Stimulated activated CD4-positive, alpha-beta T cell treated with anti-CD3 and anti-CD28 coated beads, TNF-alpha, amount 100 ng/mL, for 48 hours (primary cell): ENCODE measurements around the gene AMDHD2.
"Not testable (repeated sequence)": the region's sequence is repeated elsewhere in the genome, so short reads cannot be mapped to it uniquely, and the experiment has no call there.

Experiments
- DNase-seq, 3 donors: peaks; one replicate each; pipeline ENCODE4 v3.0.0-alpha.2; 2020; ENCODE audit warnings: low read depth in 3 of 3

AMDHD2 gene

DNA sequence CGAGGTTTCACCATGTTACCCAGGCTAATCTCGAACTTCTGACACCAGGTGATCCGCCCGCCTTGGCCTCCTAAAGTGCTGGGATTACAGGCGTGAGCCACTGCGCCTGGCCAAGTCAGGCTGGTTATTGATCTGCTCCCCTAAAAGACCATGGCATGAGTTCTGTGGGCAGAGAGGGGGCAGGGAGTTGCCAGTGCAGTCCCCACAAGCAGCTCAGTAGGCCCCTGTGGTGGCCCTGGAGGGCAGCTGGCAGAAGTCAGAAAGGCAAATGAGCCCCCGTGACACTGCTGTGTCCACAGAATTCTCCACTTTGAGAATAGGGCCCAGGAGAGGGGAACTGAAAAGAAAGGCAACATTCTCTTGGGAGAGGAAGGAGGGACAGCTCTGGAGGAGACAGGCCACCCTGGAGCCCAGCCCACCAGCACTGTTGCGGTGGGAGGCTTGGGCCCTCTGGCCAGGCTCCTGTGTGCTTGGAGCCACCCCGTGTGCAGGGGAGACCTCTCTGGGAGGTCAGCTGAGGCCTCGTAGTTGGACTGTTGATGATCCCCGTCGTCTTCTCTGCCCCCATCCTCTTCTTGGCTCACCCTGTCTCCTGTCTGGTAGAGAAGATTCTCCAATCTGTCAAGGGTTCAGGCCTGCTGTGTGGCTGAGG is 2.1 kb upstream of the AMDHD2 start:
- no peak for DNase-seq

DNA sequence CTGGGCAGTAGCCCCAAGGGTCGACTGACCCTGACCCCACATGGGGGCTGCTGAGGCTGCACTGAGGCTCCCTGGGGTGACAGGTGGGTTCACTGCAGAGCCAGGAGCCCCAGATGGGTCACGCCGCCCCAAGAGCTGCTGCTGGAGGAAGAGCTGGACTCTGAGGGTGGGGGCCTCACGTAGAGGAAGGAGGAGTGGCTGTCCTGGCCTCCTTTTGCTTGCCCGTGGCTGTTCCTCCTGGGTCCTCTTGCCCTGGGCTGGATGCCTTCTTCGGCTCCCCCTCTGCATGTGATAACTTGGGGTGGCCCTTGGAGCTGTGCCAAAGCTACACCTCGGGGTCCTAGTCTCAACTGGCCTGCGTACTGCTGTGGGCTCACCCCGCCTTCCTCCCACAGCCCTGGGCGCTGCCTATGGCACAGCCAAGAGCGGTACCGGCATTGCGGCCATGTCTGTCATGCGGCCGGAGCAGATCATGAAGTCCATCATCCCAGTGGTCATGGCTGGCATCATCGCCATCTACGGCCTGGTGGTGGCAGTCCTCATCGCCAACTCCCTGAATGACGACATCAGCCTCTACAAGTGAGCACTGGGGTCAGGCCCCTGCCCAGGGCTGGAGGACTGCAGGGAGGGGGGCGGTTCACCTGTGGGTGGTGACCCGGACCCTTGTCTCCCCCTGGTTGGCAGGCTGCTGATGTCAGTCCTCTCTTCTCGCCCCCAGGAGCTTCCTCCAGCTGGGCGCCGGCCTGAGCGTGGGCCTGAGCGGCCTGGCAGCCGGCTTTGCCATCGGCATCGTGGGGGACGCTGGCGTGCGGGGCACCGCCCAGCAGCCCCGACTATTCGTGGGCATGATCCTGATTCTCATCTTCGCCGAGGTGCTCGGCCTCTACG is 1.1 kb upstream of the AMDHD2 start:
- no peak for DNase-seq

GRCh38 chr16:2519711-2520080 is 475 bp upstream of the AMDHD2 start:
- no peak for DNase-seq

DNA sequence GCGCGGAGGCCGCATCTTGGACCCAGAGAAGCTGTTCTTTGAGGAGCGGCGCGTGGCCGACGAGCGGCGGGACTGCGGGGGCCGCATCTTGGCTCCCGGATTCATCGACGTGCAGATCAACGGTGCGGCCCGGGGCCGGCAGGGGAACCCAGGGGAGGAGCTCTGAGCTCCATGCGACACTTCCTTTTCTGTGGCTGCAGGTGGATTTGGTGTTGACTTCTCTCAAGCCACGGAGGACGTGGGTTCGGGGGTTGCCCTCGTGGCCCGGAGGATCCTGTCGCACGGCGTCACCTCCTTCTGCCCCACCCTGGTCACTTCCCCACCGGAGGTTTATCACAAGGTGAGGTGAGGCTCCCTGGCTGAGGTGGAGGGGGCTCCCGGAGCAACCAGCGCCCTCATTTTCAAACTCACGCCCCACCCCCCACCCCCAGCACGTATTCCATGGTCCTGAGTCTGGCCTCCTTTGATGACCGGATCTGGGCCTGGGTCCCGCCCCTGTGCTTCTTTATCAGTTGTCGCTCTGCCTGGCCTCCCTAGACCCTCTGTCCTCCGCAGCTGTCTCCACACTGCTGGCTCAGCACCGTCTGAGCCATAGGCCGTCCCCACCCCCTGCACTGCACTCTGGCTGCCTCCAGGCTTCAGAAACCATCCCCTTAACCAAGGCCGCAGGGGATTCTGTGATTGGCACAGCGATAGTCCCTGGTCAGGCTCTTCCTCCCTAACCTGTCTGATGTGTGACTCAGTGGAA is 787 bp downstream of the AMDHD2 start:
- DNase-seq, result no peak

DNA sequence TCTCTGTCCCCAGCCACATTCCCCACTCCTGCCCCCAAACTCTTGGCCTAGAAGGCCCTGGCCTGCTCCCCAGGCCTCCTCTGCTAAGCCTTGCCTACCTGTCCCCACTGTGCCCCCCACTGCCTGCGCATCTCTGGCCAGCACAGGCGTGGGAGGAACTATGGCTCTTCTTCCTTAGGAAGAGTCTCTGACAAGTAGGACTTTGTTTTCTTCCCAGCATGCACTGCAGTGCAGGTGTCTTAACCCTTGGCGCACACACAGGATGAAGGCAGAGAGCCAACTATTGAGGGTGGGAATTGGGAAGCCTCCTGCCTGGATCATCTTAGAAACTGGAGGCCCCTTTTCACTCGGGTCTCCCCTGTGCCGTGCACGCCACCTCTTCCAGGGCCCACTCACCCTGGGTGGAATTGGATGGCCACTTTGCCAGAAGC is 3.6 kb downstream of the AMDHD2 start:
- no peak for DNase-seq

DNA sequence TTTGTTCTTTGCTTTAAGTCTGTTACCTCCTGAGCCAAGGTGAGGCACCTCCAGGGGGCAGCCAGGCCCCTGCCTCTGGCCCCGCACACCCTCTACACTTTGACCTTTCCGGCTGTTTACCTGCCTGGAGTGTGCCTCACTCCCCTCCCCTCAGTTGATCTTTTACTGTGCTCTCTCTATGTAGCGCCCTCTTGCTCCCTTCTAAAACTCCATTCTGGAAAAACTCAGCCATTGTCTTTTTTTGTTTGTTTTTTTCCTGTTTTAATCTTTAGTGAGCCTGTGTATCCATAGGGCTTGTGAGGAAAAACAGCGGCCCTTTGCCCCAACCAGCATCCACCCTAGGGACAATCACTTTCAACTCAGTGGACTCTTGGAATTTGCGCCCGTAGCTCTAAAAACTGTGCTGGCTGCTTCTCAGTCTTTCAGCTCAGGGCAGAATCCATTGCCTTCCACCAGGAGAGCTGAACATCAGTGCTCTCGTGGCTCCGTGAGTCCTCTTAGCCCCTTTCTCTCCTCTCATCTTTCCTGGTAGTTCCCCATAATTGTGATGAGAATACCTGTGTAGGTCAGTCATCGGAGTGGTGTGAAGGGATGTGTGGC is 4.3 kb downstream of the AMDHD2 start:
- DNase-seq, result no peak

GRCh38 chr16:2526135-2526534 is 6.0 kb downstream of the AMDHD2 start:
- DNase-seq, result no peak

DNA sequence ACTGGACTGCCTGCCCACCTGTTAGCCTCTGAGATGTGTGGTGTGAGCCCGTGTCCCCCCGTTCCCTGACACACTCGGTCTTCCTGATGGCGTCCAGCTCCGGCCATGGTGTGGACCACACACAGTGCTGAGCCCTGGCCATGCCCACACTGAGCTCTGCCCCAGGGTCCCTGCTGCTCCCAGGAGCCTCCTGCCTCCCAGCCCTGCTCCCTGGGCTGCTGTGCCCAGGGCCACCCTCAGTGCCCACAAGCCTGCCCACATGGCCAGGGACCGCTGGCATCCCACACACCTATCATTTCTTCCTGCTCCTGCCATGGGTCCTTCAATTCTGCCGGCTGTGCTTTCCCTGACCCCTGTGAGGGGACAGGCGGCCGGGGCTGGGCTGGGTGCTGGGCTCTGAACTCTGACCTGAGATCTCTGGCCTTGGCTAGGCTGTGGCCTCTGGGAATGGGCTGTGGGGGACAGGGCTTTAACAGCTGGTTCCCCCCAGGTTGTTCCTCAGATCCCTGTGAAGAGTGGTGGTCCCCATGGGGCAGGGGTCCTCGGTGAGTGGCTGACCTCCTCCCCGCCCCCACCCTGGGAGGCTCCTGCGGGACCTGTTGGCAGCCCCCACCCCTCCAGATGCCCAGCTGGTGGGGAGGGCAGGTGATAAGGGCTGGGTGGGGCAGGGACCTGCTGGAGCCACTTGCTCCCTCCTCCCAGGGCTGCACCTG is 7.1 kb downstream of the AMDHD2 start:
- DNase-seq, result no peak

DNA sequence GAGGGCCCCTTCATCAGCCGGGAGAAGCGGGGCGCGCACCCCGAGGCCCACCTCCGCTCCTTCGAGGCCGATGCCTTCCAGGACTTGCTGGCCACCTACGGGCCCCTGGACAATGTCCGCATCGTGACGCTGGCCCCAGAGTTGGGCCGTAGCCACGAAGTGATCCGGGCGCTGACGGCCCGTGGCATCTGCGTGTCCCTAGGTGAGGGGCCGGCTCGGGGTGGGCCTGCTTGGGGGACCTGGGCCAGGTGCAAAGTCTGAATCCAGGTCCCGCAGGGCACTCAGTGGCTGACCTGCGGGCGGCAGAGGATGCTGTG is 7.6 kb downstream of the AMDHD2 start:
- DNase-seq, result no peak

DNA sequence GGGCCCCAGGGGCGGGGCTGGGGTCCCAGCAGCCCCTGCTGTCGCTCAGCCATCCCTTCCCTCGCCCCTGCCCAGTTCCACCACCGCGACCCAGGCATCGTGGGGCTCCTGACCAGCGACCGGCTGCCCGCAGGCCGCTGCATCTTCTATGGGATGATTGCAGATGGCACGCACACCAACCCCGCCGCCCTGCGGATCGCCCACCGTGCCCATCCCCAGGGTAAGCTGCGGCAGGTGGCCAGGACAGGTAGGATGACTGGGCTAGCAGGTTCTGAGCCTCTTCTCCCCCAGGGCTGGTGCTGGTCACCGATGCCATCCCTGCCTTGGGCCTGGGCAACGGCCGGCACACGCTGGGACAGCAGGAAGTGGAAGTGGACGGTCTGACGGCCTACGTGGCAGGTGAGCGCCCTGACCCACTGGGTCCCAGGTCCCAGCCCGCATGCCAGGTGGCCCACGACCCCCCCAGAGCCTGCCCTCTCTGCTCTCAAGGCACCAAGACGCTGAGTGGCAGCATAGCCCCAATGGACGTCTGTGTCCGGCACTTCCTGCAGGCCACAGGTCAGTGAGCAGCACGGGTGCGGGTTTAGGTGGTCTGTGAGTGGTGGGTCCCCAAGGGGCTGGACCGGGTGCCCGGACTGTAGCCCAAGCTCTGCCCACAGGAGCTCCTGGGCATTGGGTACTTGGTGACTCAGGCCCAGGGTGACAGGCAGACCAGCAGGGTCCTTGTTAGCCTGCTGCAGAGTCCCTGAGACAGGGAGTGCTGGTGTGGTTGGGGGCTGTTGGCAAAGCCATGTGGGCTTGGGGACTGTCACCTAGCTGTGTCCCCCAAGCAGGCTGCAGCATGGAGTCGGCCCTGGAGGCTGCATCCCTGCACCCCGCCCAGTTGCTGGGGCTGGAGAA is 8.2 kb downstream of the AMDHD2 start:
- DNase-seq, result no peak

- no peak for DNase-seq
Observed at GRCh38 chr16:2529061-2529931, 9.1 kb downstream of the AMDHD2 start.

DNA sequence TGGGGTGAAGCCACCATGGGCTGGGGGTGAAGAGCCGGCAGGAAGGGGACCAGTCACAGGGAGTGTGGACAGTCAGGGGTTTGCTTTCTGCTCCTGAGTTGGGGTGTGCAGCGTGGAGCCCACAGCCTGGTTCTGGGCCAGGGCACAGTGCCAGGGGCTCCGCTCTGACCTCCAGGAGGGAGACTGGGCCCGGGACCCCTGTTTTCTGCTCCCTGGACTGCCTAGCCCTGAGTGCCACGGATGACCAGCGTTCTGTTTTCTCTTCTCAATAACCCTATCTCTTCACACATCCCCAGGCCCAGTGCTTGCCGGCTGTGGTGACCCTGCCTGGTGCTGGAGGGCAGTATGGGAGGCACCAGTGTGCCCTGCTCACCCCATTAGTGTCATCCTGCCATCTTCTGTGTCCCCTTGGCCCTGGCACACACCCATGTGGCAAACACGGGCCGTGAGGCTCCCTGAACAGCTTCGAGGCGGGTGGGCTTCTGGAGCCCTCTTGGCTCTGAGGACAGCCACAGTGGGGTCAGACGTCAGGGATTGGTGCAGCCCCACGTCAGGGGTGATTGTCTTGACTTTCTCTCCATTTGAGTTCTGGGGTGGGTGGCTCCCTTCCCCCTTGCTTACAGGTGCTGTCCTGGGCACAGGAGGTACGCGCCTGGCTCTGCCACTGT is 9.9 kb downstream of the AMDHD2 start:
- no peak for DNase-seq

GRCh38 chr16:2530629-2531318 is 10.6 kb downstream of the AMDHD2 start:
- no peak for DNase-seq

DNA sequence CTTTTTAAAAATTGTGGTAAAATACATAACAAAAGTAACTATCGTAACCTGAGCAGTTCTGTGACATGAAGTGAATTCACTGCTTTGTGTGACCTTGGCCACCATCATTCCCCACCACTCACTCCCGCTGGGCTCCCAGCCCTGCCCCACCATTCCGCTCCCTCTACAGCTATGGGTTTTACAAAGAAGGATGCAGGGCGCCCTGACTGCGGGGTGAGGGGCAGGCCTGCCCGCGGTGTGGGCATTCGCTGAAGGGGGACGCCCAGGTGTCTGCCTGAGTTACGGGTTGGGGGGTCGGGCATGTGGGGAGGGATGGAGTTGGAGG is 11.2 kb downstream of the AMDHD2 start, which contains the start of gene CEMP1:
Gene CEMP1, minus strand, starts transcription at position 38 of the 325 bp plus-strand sequence. CDS start 335 bp downstream, outside the sequence.
- no peak for DNase-seq

GRCh38 chr16:2531696-2532493 is 11.7 kb downstream of the AMDHD2 start:
- DNase-seq, result peak; percentile 94 to 98 (median 95)

GRCh38 chr16:2532494-2533141 is 12.4 kb downstream of the AMDHD2 start:
- DNase-seq, result peak in 1 of 3 donors; percentile 62

DNA sequence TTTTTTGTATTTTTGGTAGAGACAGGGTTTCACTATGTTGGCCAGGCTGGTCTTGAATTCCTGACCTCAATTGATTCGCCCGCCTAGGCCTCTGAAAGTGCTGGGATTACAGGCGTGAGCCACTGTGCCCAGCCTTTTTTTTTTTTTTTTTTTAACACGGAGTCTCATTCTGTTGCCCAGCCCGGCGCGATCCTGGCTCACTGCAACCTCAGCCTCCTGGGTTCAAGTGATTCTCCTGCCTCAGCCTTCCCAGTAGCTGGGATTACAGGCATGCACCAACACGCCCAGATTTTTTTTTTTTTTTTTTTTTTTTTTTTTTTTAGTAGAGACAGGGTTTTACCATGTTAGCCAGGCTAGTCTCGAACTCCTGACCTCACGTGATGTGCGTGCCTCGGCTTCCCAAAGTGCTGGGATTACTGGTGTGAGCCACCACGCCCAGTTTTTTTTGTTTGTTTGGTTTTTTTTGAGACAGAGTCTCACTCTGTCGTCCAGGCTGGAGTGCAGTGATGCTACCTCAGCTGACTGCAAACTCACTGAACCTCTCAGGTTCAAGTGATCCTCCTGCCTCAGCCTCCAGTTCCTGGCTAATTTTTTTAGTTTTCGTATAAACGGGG is 13.1 kb downstream of the AMDHD2 start:
- not testable (repeated sequence) for DNase-seq
